Right atrium auricular region (tissue), 2 donors: ENCODE results near the gene TAS1R2. TPM values are rescaled to one million over a fixed set of nuclear protein-coding genes. Genes with fewer than 3 reads are reported as not detected.

Experiments used
- DNase-seq: peaks from one replicate; pipeline ENCODE4 v3.0.0-alpha.2; 2019; ENCODE audit warnings: low spot score
- H3K27ac ChIP-seq, 2 donors: fragments of 200-600 bp; sonication (generic); 1 replicate in 1 of 2; 2 replicates in 1 of 2; pipeline ENCODE4 v1.5.1; 2016 to 2019
- H3K27me3 ChIP-seq, 2 donors: fragments of 200-600 bp; sonication (generic); one replicate each; pipeline versions ENCODE4 v1.5.1 to v1.6.0; 2017 to 2019
- H3K36me3 ChIP-seq: fragments of 200-600 bp; sonication (generic); one replicate; pipeline ENCODE4 v1.5.1; 2016
- H3K4me1 ChIP-seq, 2 donors: fragments of 200-600 bp; sonication (generic); one replicate each; pipeline versions ENCODE4 v1.5.1 to v1.6.0; 2017 to 2019
- H3K4me3 ChIP-seq, 2 donors: fragments of 200-600 bp; sonication (generic); 1 replicate in 1 of 2; 2 replicates in 1 of 2; pipeline ENCODE4 v1.5.1; 2017 to 2019; ENCODE audit warnings: mild to moderate bottlenecking in 1 of 2, moderate library complexity in 1 of 2
- H3K9me3 ChIP-seq, 2 donors: fragments of 200-600 bp; sonication (generic); one replicate each; pipeline ENCODE4 v1.5.1; 2019
- CTCF ChIP-seq, 2 donors: fragments of 200-600 bp; sonication (generic); IDR thresholded peaks; one replicate each; pipeline ENCODE4 v1.5.1; 2019; ENCODE audit warnings: antibody characterized with exemption in 2 of 2
- total RNA-seq, 2 donors: library from RNA; depleted of rRNA; stranded (reverse); fragments of >200 nt; gene quantifications; one replicate each; pipeline ENCODE4 v1.1.0, GENCODE V29; 2016

TAS1R2 gene
- total RNA-seq, 2 donors from 2014 or later: not detected

GRCh38 chr1:18811733-18812452, 47.6 kb downstream of the TAS1R2 start:
- Histone ChIP-seq H3K4me3 (no peak overlapping the region), H3K27ac (no peak overlapping the region), H3K36me3 (no peaks in the 10 kb centered on the region), H3K4me1 (no peaks in the 10 kb centered on the region), H3K27me3 (no peaks in the 10 kb centered on the region), H3K9me3 (no peaks in the 10 kb centered on the region)
- no peak for DNase-seq
- no peak for TF ChIP-seq CTCF (IDR thresholded peaks at IDR 0.05)

GRCh38 chr1:18809953-18810899, 49.2 kb downstream of the TAS1R2 start:
- DNase-seq: no peak
- no peaks in the 10 kb centered on the region for H3K9me3 ChIP-seq
- no peaks in the 10 kb centered on the region for H3K36me3 ChIP-seq
- no peak for TF ChIP-seq CTCF (IDR thresholded peaks at IDR 0.05)
- H3K4me3 ChIP-seq: no peak overlapping the region
- no peaks in the 10 kb centered on the region for H3K27me3 ChIP-seq
- H3K27ac ChIP-seq: no peak overlapping the region
- H3K4me1 ChIP-seq: no peaks in the 10 kb centered on the region

- no peak overlapping the region for H3K4me3 ChIP-seq
- no peaks in the 10 kb centered on the region for H3K27me3 ChIP-seq
- no peaks in the 10 kb centered on the region for H3K9me3 ChIP-seq
- no peaks in the 10 kb centered on the region for H3K4me1 ChIP-seq
- no peak overlapping the region for H3K27ac ChIP-seq
- no peak for TF ChIP-seq CTCF (IDR thresholded peaks at IDR 0.05)
- no peak for DNase-seq
- H3K36me3 ChIP-seq: no peaks in the 10 kb centered on the region
Observed at GRCh38 chr1:18808550-18808949, 50.9 kb downstream of the TAS1R2 start.

GRCh38 chr1:18807334-18808063, 52.0 kb downstream of the TAS1R2 start:
- H3K4me1 ChIP-seq: no peaks in the 10 kb centered on the region
- no peaks in the 10 kb centered on the region for H3K36me3 ChIP-seq
- no peak overlapping the region for H3K4me3 ChIP-seq
- H3K27me3 ChIP-seq: no peaks in the 10 kb centered on the region
- no peak for DNase-seq
- H3K9me3 ChIP-seq: no peaks in the 10 kb centered on the region
- H3K27ac ChIP-seq: no peak overlapping the region
- TF ChIP-seq CTCF (IDR thresholded peaks at IDR 0.05): no peak

GRCh38 chr1:18805925-18806849, 53.3 kb downstream of the TAS1R2 start:
- H3K27ac ChIP-seq: no peak overlapping the region
- H3K27me3 ChIP-seq: no peaks in the 10 kb centered on the region
- H3K9me3 ChIP-seq: no peaks in the 10 kb centered on the region
- H3K36me3 ChIP-seq: no peaks in the 10 kb centered on the region
- no peak for DNase-seq
- H3K4me3 ChIP-seq: no peak overlapping the region
- no peaks in the 10 kb centered on the region for H3K4me1 ChIP-seq
- TF ChIP-seq CTCF (IDR thresholded peaks at IDR 0.05): no peak
